ENCODE measurements around the gene CAMKMT.

Gene CAMKMT

DNA sequence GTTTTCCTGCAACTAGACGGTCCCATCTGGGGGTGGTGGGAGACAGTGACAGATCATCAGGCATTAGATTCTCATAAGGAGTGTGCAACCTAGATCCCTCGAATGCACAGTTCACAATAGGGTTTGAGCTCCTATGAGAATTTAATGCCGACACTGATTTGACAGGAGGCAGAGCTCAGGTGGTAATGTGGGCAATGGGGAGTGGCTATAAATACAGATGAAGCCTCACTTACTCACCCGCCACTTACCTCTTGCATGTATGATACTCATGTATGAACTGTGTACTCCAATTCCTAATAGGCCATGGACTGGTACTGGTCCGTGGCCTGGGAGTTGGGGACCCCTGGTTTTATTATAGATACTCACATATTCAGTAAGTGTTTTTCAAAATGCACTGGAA lies 457.3 kb downstream of the CAMKMT start:
- DNase-seq (ENCODE audit: low read depth in 3 of 3, low spot score in 1 of 3) = no peak

- no peak for DNase-seq (ENCODE audit: low read depth in 3 of 3, low spot score in 1 of 3)
Observed at GRCh38 chr2:44821500-44821899, 459.8 kb downstream of the CAMKMT start.

DNA sequence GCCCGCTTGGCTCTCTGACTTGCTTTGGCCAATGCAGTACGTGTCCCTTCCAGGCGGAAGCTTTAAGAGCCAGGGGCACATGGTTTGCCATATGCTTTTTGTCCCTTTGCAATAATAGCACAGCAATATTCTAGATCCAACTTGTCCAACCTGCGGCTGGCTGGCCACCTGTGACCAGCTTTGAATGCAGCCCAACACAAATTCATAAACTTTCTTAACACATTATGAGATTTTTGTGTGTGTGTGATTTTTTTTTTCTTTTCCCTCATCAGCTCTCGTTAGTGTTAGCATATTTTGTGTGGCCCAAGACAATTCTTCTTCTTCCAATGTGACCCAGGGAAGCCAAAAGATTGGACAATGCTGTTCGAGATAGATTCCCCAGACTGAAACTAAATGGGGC lies 460.4 kb downstream of the CAMKMT start:
- DNase-seq (ENCODE audit: low read depth in 3 of 3, low spot score in 1 of 3) = no peak
